Gastroesophageal sphincter (tissue), 4 donors: ENCODE results near the gene LAS1L. TPM values are rescaled to one million over a fixed set of nuclear protein-coding genes. Genes with fewer than 3 reads are reported as not detected.
"Not testable (repeated sequence)": the region's sequence is repeated elsewhere in the genome, so short reads cannot be mapped to it uniquely, and the experiment has no call there.

Experiments
- ATAC-seq: fragments of 150-250 bp; one replicate; pipeline ENCODE4 v1.9.1; 2016; ENCODE audit warnings: mild to moderate bottlenecking, moderate library complexity
- H3K27ac ChIP-seq, 4 donors: fragments of 200-600 bp; sonication (generic) in 3 of 4; 1 replicate in 3 of 4; 2 replicates in 1 of 4; pipeline ENCODE4 v1.5.1; 2016 to 2019
- H3K27me3 ChIP-seq: fragments of 200-600 bp; sonication (generic); one replicate; pipeline ENCODE4 v1.5.1; 2019
- H3K36me3 ChIP-seq, 2 donors: fragments of 200-600 bp; sonication (generic); one replicate each; pipeline ENCODE4 v1.5.1; 2019; ENCODE audit warnings: control low read depth in 1 of 2
- H3K4me1 ChIP-seq, 3 donors: fragments of 200-600 bp; sonication (generic); 1 replicate in 2 of 3; 2 replicates in 1 of 3; pipeline ENCODE4 v1.5.1; 2016 to 2019; ENCODE audit warnings: control low read depth in 2 of 3
- H3K4me3 ChIP-seq, 2 donors: fragments of 200-600 bp; sonication (generic); one replicate each; pipeline ENCODE4 v1.5.1; 2019; ENCODE audit warnings: mild to moderate bottlenecking in 1 of 2, moderate library complexity in 1 of 2
- H3K9me3 ChIP-seq, 3 donors: fragments of 200-600 bp; sonication (generic); one replicate each; pipeline ENCODE4 v1.5.1; 2017 to 2019; ENCODE audit warnings: control low read depth in 2 of 3
- CTCF ChIP-seq, 4 experiments: fragments of 200-600 bp in 2 of 4; fragments of 450-650 bp in 2 of 4; sonication (generic) in 1 of 4; IDR thresholded peaks; one replicate each; pipeline ENCODE4 v1.5.1; 2017 to 2019; ENCODE audit warnings: antibody characterized with exemption in 4 of 4, mild to moderate bottlenecking in 2 of 4, moderate library complexity in 2 of 4
- EP300 ChIP-seq: sonication (generic); formaldehyde crosslinking; IDR thresholded peaks from one replicate; pipeline ENCODE4 v1.6.1; 2017; ENCODE audit warnings: antibody characterized with exemption, mild to moderate bottlenecking
- POLR2A ChIP-seq, 2 donors: fragments of 450-650 bp; IDR thresholded peaks; one replicate each; pipeline ENCODE4 v1.6.1; 2017; ENCODE audit warnings: antibody characterized with exemption in 2 of 2, mild to moderate bottlenecking in 2 of 2, moderate library complexity in 1 of 2
- POLR2AphosphoS5 ChIP-seq: sonication (generic); formaldehyde crosslinking; IDR thresholded peaks from one replicate; pipeline ENCODE4 v1.6.1; 2017; ENCODE audit warnings: antibody characterized with exemption
- WGBS, 2 donors: methylation state at CpG; one replicate each; pipeline ENCODE4 v1.1.5; 2018; ENCODE audit warnings: low coverage in 1 of 2; 5-methylcytosine and 5-hydroxymethylcytosine counted together
- total RNA-seq, 4 donors: library from RNA; depleted of rRNA; stranded (reverse); fragments of >200 nt; gene quantifications; one replicate each; pipeline ENCODE4 v1.1.0, GENCODE V29; 2016

The LAS1L gene
- total RNA-seq, 4 donors from 2014 or later, result 21.3 to 30.3 (median 21.9) TPM

- Histone ChIP-seq H3K27ac (no peak overlapping the region), H3K36me3 (no peaks in the 10 kb centered on the region), H3K27me3 (no peaks in the 10 kb centered on the region), H3K4me3 (no peak overlapping the region), H3K4me1 (no peaks in the 10 kb centered on the region), H3K9me3 (no peaks in the 10 kb centered on the region)
- no peak for ATAC-seq
- TF ChIP-seq EP300 (no peak), CTCF (IDR thresholded peaks at IDR 0.05) (no peak), POLR2A (IDR thresholded peaks at IDR 0.05) (no peak), POLR2AphosphoS5 (no peak)
These were observed 41.6 kb upstream of the LAS1L start for GRCh38 chrX:65576160-65576559.

GRCh38 chrX:65575022-65575421 lies 40.4 kb upstream of the LAS1L start:
- TF ChIP-seq POLR2AphosphoS5 (no peak), POLR2A (IDR thresholded peaks at IDR 0.05) (no peak), CTCF (IDR thresholded peaks at IDR 0.05) (no peak), EP300 (no peak)
- Histone ChIP-seq H3K36me3 (no peaks in the 10 kb centered on the region), H3K9me3 (no peaks in the 10 kb centered on the region), H3K27me3 (no peaks in the 10 kb centered on the region), H3K4me3 (no peak overlapping the region), H3K4me1 (no peaks in the 10 kb centered on the region), H3K27ac (no peak overlapping the region)
- 17 to 18% methylated on average over 1 to 3 of the region's 3 CpGs for WGBS, 2 donors
- ATAC-seq, result no peak

- TF ChIP-seq EP300, result no peak
- TF ChIP-seq POLR2AphosphoS5, result no peak
- no peak for TF ChIP-seq POLR2A (IDR thresholded peaks at IDR 0.05)
- TF ChIP-seq CTCF (IDR thresholded peaks at IDR 0.05), result no peak
- H3K36me3 ChIP-seq, result no peaks in the 10 kb centered on the region
- H3K4me3 ChIP-seq, result no peak overlapping the region
- H3K9me3 ChIP-seq, result no peaks in the 10 kb centered on the region
- no peak for ATAC-seq
- 56% methylated on average over 2 of the region's 2 CpGs; no CpG with 5 or more reads in 1 of the 2 donors for WGBS, 2 donors
- no peak overlapping the region for H3K27ac ChIP-seq
- no peaks in the 10 kb centered on the region for H3K4me1 ChIP-seq
- no peaks in the 10 kb centered on the region for H3K27me3 ChIP-seq
These were observed 39.8 kb upstream of the LAS1L start for GRCh38 chrX:65574356-65574755.

GRCh38 chrX:65572971-65573370 lies 38.4 kb upstream of the LAS1L start:
- TF ChIP-seq POLR2A (IDR thresholded peaks at IDR 0.05), result no peak
- no peak for TF ChIP-seq POLR2AphosphoS5
- WGBS, 2 donors, result 90 to 100% methylated on average over 1 to 3 of the region's 4 CpGs
- no peaks in the 10 kb centered on the region for H3K9me3 ChIP-seq
- no peak overlapping the region for H3K27ac ChIP-seq
- H3K27me3 ChIP-seq, result no peaks in the 10 kb centered on the region
- ATAC-seq, result no peak
- no peaks in the 10 kb centered on the region for H3K4me1 ChIP-seq
- H3K4me3 ChIP-seq, result no peak overlapping the region
- H3K36me3 ChIP-seq, result no peaks in the 10 kb centered on the region

GRCh38 chrX:65562850-65563249 lies 28.3 kb upstream of the LAS1L start:
- not testable (repeated sequence) for ATAC-seq, H3K4me1 ChIP-seq, H3K36me3 ChIP-seq, H3K9me3 ChIP-seq, H3K27ac ChIP-seq, H3K27me3 ChIP-seq, H3K4me3 ChIP-seq
- WGBS, 2 donors, result 80 to 100% methylated on average over 1 of the region's 1 CpG

GRCh38 chrX:65551489-65552339 lies 17.1 kb upstream of the LAS1L start:
- Histone ChIP-seq H3K27ac (no peak overlapping the region), H3K4me1 (no peaks in the 10 kb centered on the region), H3K36me3 (no peaks in the 10 kb centered on the region), H3K27me3 (no peaks in the 10 kb centered on the region), H3K4me3 (no peak overlapping the region), H3K9me3 (no peaks in the 10 kb centered on the region)
- TF ChIP-seq CTCF (IDR thresholded peaks at IDR 0.05), result no peak
- no peak for TF ChIP-seq POLR2A (IDR thresholded peaks at IDR 0.05)
- no peak for TF ChIP-seq POLR2AphosphoS5
- no peak for TF ChIP-seq EP300
- ATAC-seq, result no peak
- WGBS, 2 donors, result no CpG with 5 or more reads among the region's 62 CpGs
